ENCODE results near the gene SMAD6. TPM values are rescaled to one million over a fixed set of nuclear protein-coding genes. Genes with fewer than 3 reads are reported as not detected.

The SMAD6 gene
- total and polyA plus RNA-seq, 10 of the 15 experiments (the other 5 are each of a cell fraction or from before 2014, with no cell fraction given), result under 0.01 to 0.10 (median 0.03) TPM; not detected in 7

DNA sequence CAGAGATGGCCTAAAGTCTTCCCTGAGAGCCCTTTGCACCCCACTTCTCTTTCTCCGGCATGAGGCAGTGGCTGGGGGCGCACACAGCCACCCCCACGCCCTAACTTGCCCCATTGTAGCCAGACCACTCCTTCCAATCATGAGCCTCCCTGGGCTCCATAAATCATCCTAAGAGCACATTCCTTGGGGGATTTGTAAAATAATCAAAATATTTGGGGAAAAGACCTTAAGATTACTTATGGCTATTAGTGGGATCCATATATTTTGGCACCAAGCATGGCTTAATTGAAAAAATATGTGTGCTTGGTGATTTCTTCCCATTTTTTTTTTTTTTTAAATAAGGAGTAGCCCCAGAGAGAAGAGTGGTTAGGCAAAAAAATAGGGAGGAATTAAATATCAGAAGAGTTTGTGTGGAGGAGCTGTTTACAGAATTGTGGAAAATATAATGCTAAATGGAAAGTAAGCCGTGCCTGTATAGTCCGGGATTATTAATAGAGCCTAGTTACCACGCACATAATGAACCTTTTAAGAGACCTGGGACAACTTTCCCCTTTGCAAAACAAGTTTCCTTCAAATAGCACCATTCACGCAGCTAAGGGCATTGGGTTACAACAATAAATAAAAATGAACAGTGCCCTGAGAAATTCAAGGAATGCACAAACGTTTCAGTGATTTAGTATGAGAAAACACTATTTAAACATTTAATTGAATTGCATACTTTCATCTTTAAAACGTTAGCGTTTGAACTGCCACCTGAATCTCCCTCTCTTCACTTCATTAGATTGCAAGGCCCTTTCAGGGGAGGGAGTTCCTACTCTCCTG lies 46.1 kb downstream of the SMAD6 start (continued):
- TF ChIP-seq, protein P1, sequence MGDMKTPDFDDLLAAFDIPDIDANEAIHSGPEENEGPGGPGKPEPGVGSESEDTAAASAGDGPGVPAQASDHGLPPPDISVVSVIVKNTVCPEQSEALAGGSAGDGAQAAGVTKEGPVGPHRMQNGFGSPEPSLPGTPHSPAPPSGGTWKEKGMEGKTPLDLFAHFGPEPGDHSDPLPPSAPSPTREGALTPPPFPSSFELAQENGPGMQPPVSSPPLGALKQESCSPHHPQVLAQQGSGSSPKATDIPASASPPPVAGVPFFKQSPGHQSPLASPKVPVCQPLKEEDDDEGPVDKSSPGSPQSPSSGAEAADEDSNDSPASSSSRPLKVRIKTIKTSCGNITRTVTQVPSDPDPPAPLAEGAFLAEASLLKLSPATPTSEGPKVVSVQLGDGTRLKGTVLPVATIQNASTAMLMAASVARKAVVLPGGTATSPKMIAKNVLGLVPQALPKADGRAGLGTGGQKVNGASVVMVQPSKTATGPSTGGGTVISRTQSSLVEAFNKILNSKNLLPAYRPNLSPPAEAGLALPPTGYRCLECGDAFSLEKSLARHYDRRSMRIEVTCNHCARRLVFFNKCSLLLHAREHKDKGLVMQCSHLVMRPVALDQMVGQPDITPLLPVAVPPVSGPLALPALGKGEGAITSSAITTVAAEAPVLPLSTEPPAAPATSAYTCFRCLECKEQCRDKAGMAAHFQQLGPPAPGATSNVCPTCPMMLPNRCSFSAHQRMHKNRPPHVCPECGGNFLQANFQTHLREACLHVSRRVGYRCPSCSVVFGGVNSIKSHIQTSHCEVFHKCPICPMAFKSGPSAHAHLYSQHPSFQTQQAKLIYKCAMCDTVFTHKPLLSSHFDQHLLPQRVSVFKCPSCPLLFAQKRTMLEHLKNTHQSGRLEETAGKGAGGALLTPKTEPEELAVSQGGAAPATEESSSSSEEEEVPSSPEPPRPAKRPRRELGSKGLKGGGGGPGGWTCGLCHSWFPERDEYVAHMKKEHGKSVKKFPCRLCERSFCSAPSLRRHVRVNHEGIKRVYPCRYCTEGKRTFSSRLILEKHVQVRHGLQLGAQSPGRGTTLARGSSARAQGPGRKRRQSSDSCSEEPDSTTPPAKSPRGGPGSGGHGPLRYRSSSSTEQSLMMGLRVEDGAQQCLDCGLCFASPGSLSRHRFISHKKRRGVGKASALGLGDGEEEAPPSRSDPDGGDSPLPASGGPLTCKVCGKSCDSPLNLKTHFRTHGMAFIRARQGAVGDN (IDR thresholded peaks at IDR 0.05), result no peak
- TF ChIP-seq NBN (IDR thresholded peaks at IDR 0.05) (no peak), IKZF2 (IDR thresholded peaks at IDR 0.05) (no peak), GABPA (IDR thresholded peaks at IDR 0.05; ENCODE audit: low read depth) (no peak)

DNA sequence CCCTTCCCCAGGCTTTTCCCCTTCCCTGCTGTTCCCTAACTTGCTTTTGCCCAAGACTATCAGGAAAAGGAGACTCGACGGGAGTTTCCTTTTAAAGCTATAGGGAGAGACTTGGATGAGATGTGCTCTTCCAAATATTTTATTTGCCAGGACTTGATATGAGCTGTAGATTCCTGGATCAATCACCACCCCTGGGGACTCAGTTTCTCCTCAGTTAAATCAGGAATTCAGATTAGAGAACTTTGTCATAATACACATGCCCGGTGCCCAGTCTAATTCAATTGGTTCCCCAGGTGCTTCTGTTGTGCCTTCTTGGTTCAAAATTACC lies 46.6 kb downstream of the SMAD6 start:
- no peak overlapping the region for H3K27ac ChIP-seq (ENCODE audit: control insufficient read depth, insufficient read depth)
- POLR2A ChIA-PET, result no interaction called here
- H3K36me3 ChIP-seq (ENCODE audit: control insufficient read depth in 2 of 2, insufficient read depth in 2 of 2, low read length in 1 of 2), result no peaks in the 10 kb centered on the region
- H3K4me2 ChIP-seq (ENCODE audit: control insufficient read depth, insufficient read depth), result no peak overlapping the region
- RAD21 ChIA-PET (ENCODE audit: unreplicated experiment), result no interaction called here
- no peaks in the 10 kb centered on the region for H3K79me2 ChIP-seq (ENCODE audit: control insufficient read depth, insufficient read depth, low read length)
- ATAC-seq (no peak), DNase-seq (ENCODE audit: low read depth, low spot score) (no peak), FAIRE-seq (no peak)
- whole genome bisulfite sequencing (ENCODE audit: insufficient coverage, insufficient replicate concordance, low lambda C conversion rate, missing lambda C conversion rate), result 91% methylated on average over 3 of the region's 3 CpGs
- SMC1A ChIA-PET (ENCODE audit: uncharacterized antibody, unreplicated experiment), result no interaction called here
- no peaks in the 10 kb centered on the region; the same call in 1 of the 2 replicates for H3K4me1 ChIP-seq (ENCODE audit: control insufficient read depth, insufficient read depth, low read length)
- H3K9me3 ChIP-seq (replicated peaks; ENCODE audit: control insufficient read depth, insufficient read depth, low read length), result no peaks in the 10 kb centered on the region
- no peak overlapping the region for H2AFZ ChIP-seq (ENCODE audit: control insufficient read depth, low read depth, low read length)
- intact Hi-C loops (cut with micrococcal nuclease; ENCODE audit: unreplicated experiment), result no loop called here
- H4K20me1 ChIP-seq (ENCODE audit: control insufficient read depth, insufficient read depth), result no peaks in the 10 kb centered on the region
- CTCF ChIA-PET, result interaction anchor here (1.2 kb wide), 1 partner anchor 130 kb away, joined by 4 read pairs; no protein-coding TSS in a partner anchor
- H3K9ac ChIP-seq (ENCODE audit: control insufficient read depth, insufficient read depth, low read length), result no peak overlapping the region
- no peaks in the 10 kb centered on the region for H3K27me3 ChIP-seq (replicated peaks in 1 of 2; ENCODE audit: control insufficient read depth in 2 of 2, insufficient read depth in 2 of 2, low read length in 1 of 2)
- no peak overlapping the region for H3K4me3 ChIP-seq
- TF ChIP-seq ETV6 (conservative IDR thresholded peaks at IDR 0.05 in 1 of 2, IDR thresholded peaks at IDR 0.05 in 1 of 2; ENCODE audit: borderline replicate concordance in 1 of 2, low read depth in 1 of 2) (no peak), ZNF217 (IDR thresholded peaks at IDR 0.05) (no peak), RUNX3 (IDR thresholded peaks at IDR 0.05; ENCODE audit: low read length) (no peak), ATF7 (IDR thresholded peaks at IDR 0.05; ENCODE audit: low read depth) (no peak), WRNIP1 (IDR thresholded peaks at IDR 0.05; ENCODE audit: borderline replicate concordance, low read depth, low read length) (no peak)
- in situ Hi-C loops (cut with MboI), result no loop called here
- no TSS peak for BruUV-seq (replicated peaks)

All from GM12878 (cell line).